H54 (cell line): ENCODE data around the gene ADCY1.

Experiments used
- DNase-seq: peaks from one replicate; pipeline ENCODE4 v3.0.0; 2011; ENCODE audit warnings: low spot score, mixed read lengths; ENCODE audit not compliant: insufficient read length
- FAIRE-seq: peaks from 3 replicates; lab custom pipeline; 2011; peaks lifted over from hg19 to GRCh38; lab: Jason Lieb, UNC
- POLR2A ChIP-seq: IDR thresholded peaks from 2 replicates; pipeline ENCODE4 v1.6.1; 2011; ENCODE audit warnings: low read depth, mild to moderate bottlenecking, low read length

ADCY1 gene

GRCh38 chr7:45684910-45685618 lies 110.9 kb downstream of the ADCY1 start:
- FAIRE-seq (no peak), DNase-seq (no peak)
- TF ChIP-seq POLR2A, result no peak

- no peak for FAIRE-seq
- TF ChIP-seq POLR2A, result no peak
- no peak for DNase-seq
These were observed 111.6 kb downstream of the ADCY1 start for GRCh38 chr7:45685619-45686240.

- no peak for FAIRE-seq
- no peak for TF ChIP-seq POLR2A
- DNase-seq, result no peak
These were observed 112.4 kb downstream of the ADCY1 start for GRCh38 chr7:45686441-45687184.

GRCh38 chr7:45687185-45687560 lies 113.0 kb downstream of the ADCY1 start:
- no peak for TF ChIP-seq POLR2A
- FAIRE-seq, result no peak
- DNase-seq, result no peak

- FAIRE-seq (no peak), DNase-seq (no peak)
- TF ChIP-seq POLR2A, result no peak
These were observed 113.6 kb downstream of the ADCY1 start for GRCh38 chr7:45687721-45688120.

- DNase-seq, result no peak
- FAIRE-seq, result no peak
- no peak for TF ChIP-seq POLR2A
These were observed 114.2 kb downstream of the ADCY1 start for GRCh38 chr7:45688382-45688781.

GRCh38 chr7:45689011-45689796 lies 115.0 kb downstream of the ADCY1 start:
- DNase-seq, result peak; percentile 92
- TF ChIP-seq POLR2A, result no peak
- peak; percentile 70 for FAIRE-seq

GRCh38 chr7:45689797-45690761 lies 115.9 kb downstream of the ADCY1 start:
- FAIRE-seq, result no peak
- no peak for TF ChIP-seq POLR2A

GRCh38 chr7:45690762-45691150 lies 116.6 kb downstream of the ADCY1 start:
- TF ChIP-seq POLR2A, result no peak
- FAIRE-seq, result no peak
- no peak for DNase-seq

More at GRCh38 chr7:45689797-45690761, 115.9 kb downstream of the ADCY1 start:
- no peak for DNase-seq

- no peak for TF ChIP-seq POLR2A
- FAIRE-seq, result no peak
- DNase-seq, result no peak
These were observed 117.0 kb downstream of the ADCY1 start for GRCh38 chr7:45691155-45691656.

- no peak for TF ChIP-seq POLR2A
- DNase-seq (no peak), FAIRE-seq (no peak)
These were observed 117.9 kb downstream of the ADCY1 start for GRCh38 chr7:45692031-45692430.

GRCh38 chr7:45695249-45695995 lies 121.3 kb downstream of the ADCY1 start:
- DNase-seq (no peak), FAIRE-seq (no peak)
- no peak for TF ChIP-seq POLR2A
